Activated CD8-positive, alpha-beta T cell treated with anti-CD3 and anti-CD28 coated beads for 36 hours (primary cell): ENCODE results near the gene RNF151. TPM values are rescaled to one million over a fixed set of nuclear protein-coding genes. Genes with fewer than 3 reads are reported as not detected.

Experiments
- ATAC-seq: fragments of 200-7000 bp; cut with Tn5 transposase; one replicate; pipeline ENCODE4 v1.10.0; 2021; ENCODE audit warnings: mild to moderate bottlenecking, moderate library complexity
- CTCF ChIA-PET: fragments of 350-600 bp; sonication (Branson Sonifier 250); formaldehyde crosslinking; loops from one replicate; lab custom pipeline; 2021; ENCODE audit warnings: antibody characterized with exemption; lab: Charles Lee
- POLR2A ChIA-PET: fragments of 350-600 bp; sonication (Branson Sonifier 250); formaldehyde crosslinking; loops from one replicate; lab custom pipeline; 2021; ENCODE audit warnings: antibody characterized with exemption; lab: Charles Lee
- DNase-seq: peaks from one replicate; pipeline ENCODE4 v3.0.0-alpha.2; 2020
- H3K27ac Mint-ChIP-seq: one replicate; pipeline ENCODE4 v1.8.0; 2021; ENCODE audit warnings: mild to moderate bottlenecking, mixed read lengths
- H3K27me3 Mint-ChIP-seq: one replicate; pipeline ENCODE4 v1.8.0; 2021; ENCODE audit warnings: mixed read lengths
- H3K36me3 Mint-ChIP-seq: one replicate; pipeline ENCODE4 v1.8.0; 2021; ENCODE audit warnings: low read depth, mixed read lengths
- H3K4me1 Mint-ChIP-seq: one replicate; pipeline ENCODE4 v1.8.0; 2021; ENCODE audit warnings: low read depth, mixed read lengths
- H3K4me3 Mint-ChIP-seq: one replicate; pipeline ENCODE4 v1.8.0; 2021; ENCODE audit warnings: mild to moderate bottlenecking, moderate library complexity, mixed read lengths
- H3K9me3 Mint-ChIP-seq: one replicate; pipeline ENCODE4 v1.8.0; 2021; ENCODE audit warnings: mixed read lengths
- CTCF ChIP-seq: fragments of 200-600 bp; IDR thresholded peaks from one replicate; pipeline ENCODE4 v1.8.0; 2022; ENCODE audit warnings: antibody characterized with exemption, mild to moderate bottlenecking
- intact Hi-C: fragments of 100-400 bp; cut with micrococcal nuclease; formaldehyde crosslinking; loops from one replicate; pipeline ENCODE4 v1.10.0; 2022
- total RNA-seq, 2 experiments: library from RNA; stranded (reverse); gene quantifications; one replicate each; pipeline ENCODE4 v1.2.3, GENCODE V29; 2021

RNF151 gene
- total RNA-seq, 2 experiments from 2014 or later: not detected

- POLR2A ChIA-PET: interaction anchor here (0.7 to 29.2 kb wide), 9 partner anchors 6 to 192 kb away, joined by 3 to 505 read pairs (median 4); partner anchors contain the start of genes GFER, NDUFB10, NOXO1 and RNF151
- peak within 1 kb of the TSS; percentile 95 for H3K4me3 Mint-ChIP-seq
These were observed 5.3 kb downstream of the RNF151 start, which contains the start of gene TBL3 for GRCh38 chr16:1971796-1972489. TSS of gene TBL3 (plus strand) at chr16:1972053. CDS start at chr16:1972165, 112 bp downstream.

GRCh38 chr16:1972490-1972877 lies 5.8 kb downstream of the RNF151 start:
- peak overlapping the region; percentile 94 for H3K27ac Mint-ChIP-seq
- no peaks in the 10 kb centered on the region for H3K9me3 Mint-ChIP-seq
- H3K36me3 Mint-ChIP-seq: peaks cover 34% of the 10 kb centered on the region
- ATAC-seq (peak; percentile 3), DNase-seq (peak; percentile 33)
- intact Hi-C loops: no loop called here
- TF ChIP-seq CTCF: no peak
- POLR2A ChIA-PET: interaction anchor here (0.7 to 29.2 kb wide), 6 partner anchors 7 to 182 kb away, joined by 3 to 505 read pairs (median 14); partner anchors contain the start of genes GFER, NDUFB10, NOXO1 and RNF151
- H3K4me3 Mint-ChIP-seq: peak overlapping the region; percentile 95
- no peaks in the 10 kb centered on the region for H3K27me3 Mint-ChIP-seq
- H3K4me1 Mint-ChIP-seq: peaks cover 20% of the 10 kb centered on the region
- CTCF ChIA-PET: interaction anchor here (1.0 to 1.3 kb wide), 4 partner anchors 10 to 168 kb away, joined by 3 to 6 read pairs (median 3); no protein-coding TSS in a partner anchor

More at GRCh38 chr16:1971796-1972489, 5.3 kb downstream of the RNF151 start, which contains the start of gene TBL3:
- ATAC-seq (peak; percentile 98), DNase-seq (peak; percentile 97)
- CTCF ChIA-PET: interaction anchor here (1.0 to 1.4 kb wide), 5 partner anchors 11 to 169 kb away, joined by 3 to 6 read pairs (median 3); no protein-coding TSS in a partner anchor
- TF ChIP-seq CTCF: no peak
- peak within 1 kb of the TSS; percentile 94 for H3K27ac Mint-ChIP-seq
- intact Hi-C loops: no loop called here
- H3K9me3 Mint-ChIP-seq: no peaks in the 10 kb centered on the region
- H3K36me3 Mint-ChIP-seq: peaks cover 35% of the 10 kb centered on the region
- no peaks in the 10 kb centered on the region for H3K27me3 Mint-ChIP-seq
- peaks cover 20% of the 10 kb centered on the region for H3K4me1 Mint-ChIP-seq

- peak overlapping the region; percentile 24 for H3K4me3 Mint-ChIP-seq
- no peaks in the 10 kb centered on the region for H3K27me3 Mint-ChIP-seq
- DNase-seq: no peak
- TF ChIP-seq CTCF: no peak
- intact Hi-C loops: no loop called here
- no peak overlapping the region for H3K27ac Mint-ChIP-seq
- POLR2A ChIA-PET: interaction anchor here (1.3 to 29.2 kb wide), 4 partner anchors 8 to 17 kb away, joined by 3 to 505 read pairs (median 6); partner anchors contain the start of genes NDUFB10, RNF151, RPS2 and TBL3
- H3K4me1 Mint-ChIP-seq: peaks cover 20% of the 10 kb centered on the region
- no peaks in the 10 kb centered on the region for H3K9me3 Mint-ChIP-seq
- CTCF ChIA-PET: interaction anchor here (1.1 to 2.0 kb wide), 2 partner anchors 30 to 167 kb away, joined by 3 to 4 read pairs; no protein-coding TSS in a partner anchor
- ATAC-seq: no peak
- H3K36me3 Mint-ChIP-seq: peaks cover 42% of the 10 kb centered on the region
These were observed 7.0 kb downstream of the RNF151 start for GRCh38 chr16:1973461-1974156.

- no peak for TF ChIP-seq CTCF
- H3K36me3 Mint-ChIP-seq: peaks cover 45% of the 10 kb centered on the region
- H3K9me3 Mint-ChIP-seq: no peaks in the 10 kb centered on the region
- H3K4me1 Mint-ChIP-seq: peaks cover 21% of the 10 kb centered on the region
- H3K4me3 Mint-ChIP-seq: no peak overlapping the region
- H3K27ac Mint-ChIP-seq: no peak overlapping the region
- POLR2A ChIA-PET: interaction anchor here (0.9 to 29.2 kb wide), 6 partner anchors 8 to 16 kb away, joined by 3 to 505 read pairs (median 6); partner anchors contain the start of genes NDUFB10, RNF151, RPS2 and TBL3
- DNase-seq: no peak
- CTCF ChIA-PET: interaction anchor here (2.0 kb wide), 1 partner anchor 30 kb away, joined by 4 read pairs; no protein-coding TSS in a partner anchor
- no peaks in the 10 kb centered on the region for H3K27me3 Mint-ChIP-seq
- ATAC-seq: no peak
- intact Hi-C loops: no loop called here
These were observed 7.8 kb downstream of the RNF151 start for GRCh38 chr16:1974157-1975070.
